Measurements from ENCODE around the gene SLC26A9. TPM values are rescaled to one million over a fixed set of nuclear protein-coding genes. Genes with fewer than 3 reads are reported as not detected.

Gene SLC26A9
- total and polyA plus RNA-seq, 9 of the 15 experiments (the other 6 are each of a cell fraction or from before 2014, with no cell fraction given) = 0.03 TPM; not detected in 8

DNA sequence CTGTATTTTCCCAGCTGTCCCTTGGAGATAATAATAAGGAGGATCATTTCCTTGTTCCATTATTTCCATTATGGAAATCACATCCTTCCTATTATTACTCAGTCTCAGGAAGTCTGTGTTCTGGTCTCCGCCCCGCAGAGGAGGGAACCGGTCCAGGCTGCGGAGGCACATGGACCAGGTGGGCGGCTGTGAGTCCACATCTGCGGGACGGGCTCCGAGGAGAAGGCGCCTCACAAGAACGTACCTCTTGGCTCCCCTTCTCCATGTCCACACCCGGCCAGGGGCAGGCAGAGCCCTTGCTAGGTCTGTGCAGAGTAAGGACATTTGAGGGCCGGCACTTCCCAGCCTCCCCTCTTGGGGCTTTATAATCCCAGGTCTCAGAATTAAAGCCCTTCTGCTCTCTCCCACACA is 45.3 kb upstream of the SLC26A9 start (continued):
- TF ChIP-seq VEZF1 (CRISPR knock-in tag; IDR thresholded peaks at IDR 0.05) (no peak), EP300 (IDR thresholded peaks at IDR 0.05; ENCODE audit: low read length) (no peak), DMBX1 (CRISPR knock-in tag; IDR thresholded peaks at IDR 0.05; ENCODE audit: borderline replicate concordance) (no peak), ZNF444 (CRISPR knock-in tag; IDR thresholded peaks at IDR 0.05) (no peak), THRB (CRISPR knock-in tag; conservative IDR thresholded peaks at IDR 0.05) (no peak), ZNF639 (CRISPR knock-in tag; conservative IDR thresholded peaks at IDR 0.05 in 1 of 2, IDR thresholded peaks at IDR 0.05 in 1 of 2) (no peak)
- TF ChIP-seq, protein P1, sequence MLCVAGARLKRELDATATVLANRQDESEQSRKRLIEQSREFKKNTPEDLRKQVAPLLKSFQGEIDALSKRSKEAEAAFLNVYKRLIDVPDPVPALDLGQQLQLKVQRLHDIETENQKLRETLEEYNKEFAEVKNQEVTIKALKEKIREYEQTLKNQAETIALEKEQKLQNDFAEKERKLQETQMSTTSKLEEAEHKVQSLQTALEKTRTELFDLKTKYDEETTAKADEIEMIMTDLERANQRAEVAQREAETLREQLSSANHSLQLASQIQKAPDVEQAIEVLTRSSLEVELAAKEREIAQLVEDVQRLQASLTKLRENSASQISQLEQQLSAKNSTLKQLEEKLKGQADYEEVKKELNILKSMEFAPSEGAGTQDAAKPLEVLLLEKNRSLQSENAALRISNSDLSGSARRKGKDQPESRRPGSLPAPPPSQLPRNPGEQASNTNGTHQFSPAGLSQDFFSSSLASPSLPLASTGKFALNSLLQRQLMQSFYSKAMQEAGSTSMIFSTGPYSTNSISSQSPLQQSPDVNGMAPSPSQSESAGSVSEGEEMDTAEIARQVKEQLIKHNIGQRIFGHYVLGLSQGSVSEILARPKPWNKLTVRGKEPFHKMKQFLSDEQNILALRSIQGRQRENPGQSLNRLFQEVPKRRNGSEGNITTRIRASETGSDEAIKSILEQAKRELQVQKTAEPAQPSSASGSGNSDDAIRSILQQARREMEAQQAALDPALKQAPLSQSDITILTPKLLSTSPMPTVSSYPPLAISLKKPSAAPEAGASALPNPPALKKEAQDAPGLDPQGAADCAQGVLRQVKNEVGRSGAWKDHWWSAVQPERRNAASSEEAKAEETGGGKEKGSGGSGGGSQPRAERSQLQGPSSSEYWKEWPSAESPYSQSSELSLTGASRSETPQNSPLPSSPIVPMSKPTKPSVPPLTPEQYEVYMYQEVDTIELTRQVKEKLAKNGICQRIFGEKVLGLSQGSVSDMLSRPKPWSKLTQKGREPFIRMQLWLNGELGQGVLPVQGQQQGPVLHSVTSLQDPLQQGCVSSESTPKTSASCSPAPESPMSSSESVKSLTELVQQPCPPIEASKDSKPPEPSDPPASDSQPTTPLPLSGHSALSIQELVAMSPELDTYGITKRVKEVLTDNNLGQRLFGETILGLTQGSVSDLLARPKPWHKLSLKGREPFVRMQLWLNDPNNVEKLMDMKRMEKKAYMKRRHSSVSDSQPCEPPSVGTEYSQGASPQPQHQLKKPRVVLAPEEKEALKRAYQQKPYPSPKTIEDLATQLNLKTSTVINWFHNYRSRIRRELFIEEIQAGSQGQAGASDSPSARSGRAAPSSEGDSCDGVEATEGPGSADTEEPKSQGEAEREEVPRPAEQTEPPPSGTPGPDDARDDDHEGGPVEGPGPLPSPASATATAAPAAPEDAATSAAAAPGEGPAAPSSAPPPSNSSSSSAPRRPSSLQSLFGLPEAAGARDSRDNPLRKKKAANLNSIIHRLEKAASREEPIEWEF (CRISPR knock-in tag; IDR thresholded peaks at IDR 0.05) = no peak
- TF ChIP-seq, protein P2, sequence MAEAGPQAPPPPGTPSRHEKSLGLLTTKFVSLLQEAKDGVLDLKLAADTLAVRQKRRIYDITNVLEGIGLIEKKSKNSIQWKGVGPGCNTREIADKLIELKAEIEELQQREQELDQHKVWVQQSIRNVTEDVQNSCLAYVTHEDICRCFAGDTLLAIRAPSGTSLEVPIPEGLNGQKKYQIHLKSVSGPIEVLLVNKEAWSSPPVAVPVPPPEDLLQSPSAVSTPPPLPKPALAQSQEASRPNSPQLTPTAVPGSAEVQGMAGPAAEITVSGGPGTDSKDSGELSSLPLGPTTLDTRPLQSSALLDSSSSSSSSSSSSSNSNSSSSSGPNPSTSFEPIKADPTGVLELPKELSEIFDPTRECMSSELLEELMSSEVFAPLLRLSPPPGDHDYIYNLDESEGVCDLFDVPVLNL (CRISPR knock-in tag; IDR thresholded peaks at IDR 0.05; ENCODE audit: low read depth) = no peak
